Measurements from ENCODE around the gene OR52B4. TPM values are rescaled to one million over a fixed set of nuclear protein-coding genes. Genes with fewer than 3 reads are reported as not detected.

The OR52B4 gene
- total and polyA plus RNA-seq, 7 donors = not detected

DNA sequence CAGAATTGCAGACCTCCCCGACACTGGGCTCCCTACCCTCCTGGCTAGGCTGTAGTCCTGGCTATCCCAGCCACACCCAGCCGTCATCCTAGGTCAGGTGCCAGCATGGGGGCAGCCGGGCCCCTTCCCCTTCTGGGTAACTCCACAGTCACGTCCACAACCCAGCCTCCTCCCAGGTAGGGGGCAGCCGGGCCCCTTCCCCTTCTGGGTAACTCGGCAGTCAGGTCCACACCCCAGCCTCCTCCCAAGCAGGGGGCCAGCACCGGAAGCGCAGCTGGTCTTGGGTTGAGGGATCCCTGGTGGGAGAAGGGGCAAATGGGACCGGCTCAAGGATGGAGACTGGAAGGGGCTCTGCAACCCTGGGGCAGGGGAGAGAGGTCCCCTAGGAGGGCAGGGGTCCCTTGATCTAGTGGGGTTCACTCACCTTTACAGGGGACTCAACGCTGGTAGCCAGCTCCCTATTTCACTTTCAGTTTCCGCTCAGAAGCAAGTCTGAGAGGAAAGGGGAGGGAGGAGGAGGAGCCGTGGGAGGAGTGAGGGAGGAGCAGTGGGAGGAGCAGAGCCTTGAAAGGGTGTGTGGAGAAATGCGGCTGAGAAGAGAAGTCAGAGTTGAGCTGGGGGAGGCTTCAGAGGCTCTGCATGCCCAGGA lies 25.1 kb upstream of the OR52B4 start, which contains the start of gene TRIM21:
Gene TRIM21, minus strand, starts transcription at position 494 of the 649 bp plus-strand sequence. CDS start 3,293 bp downstream, outside the sequence.
- no peaks in the 10 kb centered on the region for H3K4me1 ChIP-seq
- H3K36me3 ChIP-seq (ENCODE audit: insufficient read depth in 1 of 2, low read depth in 1 of 2) = peaks cover 2 to 19% of the 10 kb centered on the region in 2 donors
- intact Hi-C loops (cut with DNase I) = no loop called here
- no peaks in the 10 kb centered on the region for H3K27me3 ChIP-seq (ENCODE audit: insufficient read depth in 3 of 3, low read length in 2 of 3)
- no peaks in the 10 kb centered on the region for H3K9me3 ChIP-seq
- 0 to 2% (median 1%) methylated on average over 13 of the region's 13 CpGs for WGBS, 3 donors
- TF ChIP-seq, protein P1, sequence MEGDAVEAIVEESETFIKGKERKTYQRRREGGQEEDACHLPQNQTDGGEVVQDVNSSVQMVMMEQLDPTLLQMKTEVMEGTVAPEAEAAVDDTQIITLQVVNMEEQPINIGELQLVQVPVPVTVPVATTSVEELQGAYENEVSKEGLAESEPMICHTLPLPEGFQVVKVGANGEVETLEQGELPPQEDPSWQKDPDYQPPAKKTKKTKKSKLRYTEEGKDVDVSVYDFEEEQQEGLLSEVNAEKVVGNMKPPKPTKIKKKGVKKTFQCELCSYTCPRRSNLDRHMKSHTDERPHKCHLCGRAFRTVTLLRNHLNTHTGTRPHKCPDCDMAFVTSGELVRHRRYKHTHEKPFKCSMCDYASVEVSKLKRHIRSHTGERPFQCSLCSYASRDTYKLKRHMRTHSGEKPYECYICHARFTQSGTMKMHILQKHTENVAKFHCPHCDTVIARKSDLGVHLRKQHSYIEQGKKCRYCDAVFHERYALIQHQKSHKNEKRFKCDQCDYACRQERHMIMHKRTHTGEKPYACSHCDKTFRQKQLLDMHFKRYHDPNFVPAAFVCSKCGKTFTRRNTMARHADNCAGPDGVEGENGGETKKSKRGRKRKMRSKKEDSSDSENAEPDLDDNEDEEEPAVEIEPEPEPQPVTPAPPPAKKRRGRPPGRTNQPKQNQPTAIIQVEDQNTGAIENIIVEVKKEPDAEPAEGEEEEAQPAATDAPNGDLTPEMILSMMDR (IDR thresholded peaks at IDR 0.05) = no peak
- H3K27ac ChIP-seq = peak within 1 kb of the TSS; percentile 77
- DNase-seq (peak; percentile 75 to 79), ATAC-seq (peak; percentile 89 to 100 (median 98))
- H3K4me3 ChIP-seq = peak within 1 kb of the TSS; percentile 95

DNA sequence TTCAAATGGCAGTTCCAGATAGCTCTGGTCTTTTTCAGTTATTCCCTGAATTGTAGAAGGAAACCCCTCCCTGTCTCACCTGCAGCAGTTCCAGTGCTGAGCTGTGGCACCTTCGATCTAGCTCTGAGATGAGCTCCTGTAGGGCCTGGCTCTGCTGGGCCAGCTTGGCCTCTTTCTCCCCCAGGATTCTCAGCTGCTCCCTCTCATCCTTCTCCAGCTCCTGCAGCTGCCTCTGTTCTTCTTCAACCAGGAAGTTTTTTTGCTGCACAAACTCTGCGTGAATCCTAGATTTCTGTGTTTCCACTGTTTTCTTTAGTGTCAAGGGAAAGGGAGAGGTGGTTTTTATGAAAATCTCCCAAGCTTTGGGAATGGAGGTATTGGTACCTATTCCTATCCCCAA lies 20.0 kb upstream of the OR52B4 start:
- DNase-seq (no peak), ATAC-seq (no peak)
- intact Hi-C loops (cut with DNase I) = no loop called here
- H3K9me3 ChIP-seq = no peaks in the 10 kb centered on the region
- no peaks in the 10 kb centered on the region for H3K27me3 ChIP-seq (ENCODE audit: insufficient read depth in 3 of 3, low read length in 2 of 3)
- H3K27ac ChIP-seq = no peak overlapping the region
- H3K36me3 ChIP-seq (ENCODE audit: insufficient read depth in 1 of 2, low read depth in 1 of 2) = peaks cover 5 to 62% of the 10 kb centered on the region in 2 donors
- TF ChIP-seq, protein P1 (IDR thresholded peaks at IDR 0.05) = no peak
- no peaks in the 10 kb centered on the region for H3K4me1 ChIP-seq
- H3K4me3 ChIP-seq = no peak overlapping the region
- WGBS, 3 donors = 53 to 70% (median 57%) methylated on average over 2 of the region's 2 CpGs

DNA sequence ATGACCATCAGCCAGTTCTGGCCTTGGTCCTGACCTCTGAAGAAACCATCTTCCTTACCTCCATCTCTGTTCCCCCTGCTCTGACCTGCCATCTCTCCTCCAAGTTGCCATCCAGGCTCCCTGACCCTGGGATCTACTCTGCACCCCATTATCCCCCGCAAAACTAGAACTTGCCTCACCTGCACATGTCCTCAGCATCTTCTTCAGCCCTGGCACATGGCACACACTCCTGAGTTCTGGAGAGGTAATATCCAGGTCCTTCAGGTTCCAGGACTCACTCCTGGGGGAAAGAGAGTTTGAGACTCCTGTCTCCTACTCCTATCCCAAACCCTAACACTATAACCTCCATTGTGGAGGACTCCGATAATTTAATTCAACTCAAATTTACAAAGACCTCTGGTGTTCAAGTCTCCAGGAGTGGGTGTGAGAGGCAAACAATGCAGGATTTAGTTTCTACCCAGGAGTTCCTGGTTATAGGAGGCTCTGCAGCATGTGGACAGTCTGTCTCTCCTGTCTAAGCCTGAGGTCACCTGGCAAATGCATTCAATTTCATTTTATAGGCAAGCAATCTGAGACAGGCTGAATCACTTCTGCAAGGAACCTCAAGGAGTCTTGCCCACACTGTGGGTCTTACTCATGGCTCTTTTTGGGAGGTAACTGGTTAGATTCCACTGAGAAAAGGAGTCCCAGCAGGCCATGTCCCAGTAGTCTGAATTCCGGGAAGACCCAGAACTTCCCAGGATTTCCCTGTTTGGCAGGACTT lies 18.0 kb upstream of the OR52B4 start:
- H3K27me3 ChIP-seq (ENCODE audit: insufficient read depth in 3 of 3, low read length in 2 of 3) = no peaks in the 10 kb centered on the region
- DNase-seq = no peak
- intact Hi-C loops (cut with DNase I) = no loop called here
- WGBS, 3 donors = 90 to 100% (median 95%) methylated on average over 3 of the region's 3 CpGs
- no peak overlapping the region for H3K4me3 ChIP-seq
- ATAC-seq = no peak
- H3K36me3 ChIP-seq (ENCODE audit: insufficient read depth in 1 of 2, low read depth in 1 of 2) = peaks cover 5 to 62% of the 10 kb centered on the region in 2 donors
- TF ChIP-seq, protein P1 (IDR thresholded peaks at IDR 0.05) = no peak
- H3K9me3 ChIP-seq = no peaks in the 10 kb centered on the region
- no peak overlapping the region for H3K27ac ChIP-seq
- no peaks in the 10 kb centered on the region for H3K4me1 ChIP-seq

DNA sequence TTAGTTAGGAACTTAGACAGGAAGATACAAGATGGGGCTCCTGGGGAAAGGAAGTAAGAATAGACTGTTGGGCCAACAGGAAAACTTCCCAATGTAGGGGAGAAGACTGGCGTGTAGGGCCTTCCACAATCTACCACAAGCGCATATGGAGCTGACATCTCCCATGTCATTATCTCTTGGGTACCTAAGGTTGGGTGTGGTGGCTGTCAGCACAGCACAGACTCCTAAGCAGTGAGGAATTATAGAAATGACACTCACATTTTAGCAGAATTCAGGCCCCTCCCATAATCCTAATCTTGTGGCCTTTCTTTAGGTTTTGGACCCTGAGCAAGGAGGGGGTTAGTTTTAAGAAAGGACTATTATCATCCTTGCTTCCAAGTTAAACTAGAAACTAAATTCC lies 13.7 kb upstream of the OR52B4 start:
- Histone ChIP-seq H3K9me3 (no peaks in the 10 kb centered on the region), H3K36me3 (ENCODE audit: insufficient read depth in 1 of 2, low read depth in 1 of 2) (peaks cover 3 to 29% of the 10 kb centered on the region in 2 donors), H3K4me3 (no peak overlapping the region), H3K27ac (no peak overlapping the region), H3K4me1 (no peaks in the 10 kb centered on the region), H3K27me3 (ENCODE audit: insufficient read depth in 3 of 3, low read length in 2 of 3) (no peaks in the 10 kb centered on the region)
- TF ChIP-seq, protein P1 (IDR thresholded peaks at IDR 0.05) = no peak
- ATAC-seq (no peak), DNase-seq (no peak)
- WGBS, 3 donors = 43 to 55% (median 48%) methylated on average over 2 of the region's 2 CpGs
- intact Hi-C loops (cut with DNase I) = no loop called here

Data from psoas muscle (tissue), 8 donors.